NCI-H748 (cell line): Measurements from ENCODE around the gene LRRK2.
"Not testable (repeated sequence)": the region's sequence is repeated elsewhere in the genome, so short reads cannot be mapped to it uniquely, and the experiment has no call there.

ENCODE experiments used
- DNase-seq: peaks from one replicate; lab custom pipeline; 2025; ENCODE audit not compliant: unreplicated experiment; lab: John Stamatoyannopoulos, UW

LRRK2 gene

GRCh38 chr12:40211186-40211585, 13.6 kb upstream of the LRRK2 start:
- not testable (repeated sequence) for DNase-seq

DNA sequence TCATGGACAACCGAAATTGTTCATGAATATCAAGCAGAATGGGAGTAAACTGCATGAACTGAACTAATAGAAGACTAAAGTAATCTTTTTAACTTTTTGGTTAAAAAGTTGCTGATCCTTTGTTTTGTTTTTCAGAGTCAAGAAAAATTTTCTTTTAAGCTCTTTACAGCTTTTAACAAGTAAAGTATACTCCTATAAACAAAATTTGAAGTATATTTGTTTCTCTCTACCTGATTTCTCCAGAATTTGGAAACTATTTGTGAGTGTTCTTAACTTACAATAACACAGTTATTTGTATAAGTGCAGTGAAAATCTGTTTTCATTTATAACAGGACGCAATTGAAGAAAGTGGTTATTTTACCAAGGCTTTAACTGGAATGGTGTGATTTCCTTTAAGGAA, 12.2 kb upstream of the LRRK2 start:
- DNase-seq = no peak

- no peak for DNase-seq
These were observed 8.8 kb upstream of the LRRK2 start for GRCh38 chr12:40215982-40216381.

DNA sequence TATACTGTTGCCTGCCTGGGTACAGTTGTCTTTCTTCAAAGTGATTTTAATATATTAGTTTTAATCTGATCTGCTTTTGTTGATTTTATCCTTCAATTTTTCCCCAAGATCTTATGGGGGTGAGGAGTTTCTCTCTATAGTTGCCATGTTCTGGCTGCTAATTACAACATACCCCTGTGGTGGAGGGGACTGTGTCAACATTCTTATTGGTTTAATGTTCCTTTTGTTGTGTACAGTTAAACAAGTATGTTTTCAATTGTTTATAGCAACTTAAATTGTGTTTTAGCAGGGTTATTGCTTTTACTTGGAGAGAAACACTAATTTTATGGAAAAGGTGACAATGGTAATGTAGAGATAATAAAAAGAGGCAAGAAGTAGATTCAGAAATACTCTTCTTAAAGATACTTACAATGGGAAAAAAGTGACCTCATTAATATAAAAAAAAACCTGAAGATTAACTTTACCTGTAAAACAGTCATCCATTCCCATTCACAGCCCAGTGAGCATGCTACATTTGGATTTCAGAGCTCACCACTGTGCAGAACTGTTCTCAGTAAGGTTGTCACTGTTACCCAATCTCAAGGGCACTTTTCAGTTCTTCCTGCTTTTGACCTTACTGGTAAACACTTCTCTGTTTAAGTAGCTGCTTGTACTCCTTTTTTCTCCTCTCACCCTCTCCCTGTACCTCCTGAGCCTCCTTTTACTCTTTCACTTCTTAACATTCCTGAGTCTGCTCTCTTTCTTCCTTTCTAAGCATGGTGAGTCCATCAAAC, 8.1 kb upstream of the LRRK2 start:
- no peak for DNase-seq

DNA sequence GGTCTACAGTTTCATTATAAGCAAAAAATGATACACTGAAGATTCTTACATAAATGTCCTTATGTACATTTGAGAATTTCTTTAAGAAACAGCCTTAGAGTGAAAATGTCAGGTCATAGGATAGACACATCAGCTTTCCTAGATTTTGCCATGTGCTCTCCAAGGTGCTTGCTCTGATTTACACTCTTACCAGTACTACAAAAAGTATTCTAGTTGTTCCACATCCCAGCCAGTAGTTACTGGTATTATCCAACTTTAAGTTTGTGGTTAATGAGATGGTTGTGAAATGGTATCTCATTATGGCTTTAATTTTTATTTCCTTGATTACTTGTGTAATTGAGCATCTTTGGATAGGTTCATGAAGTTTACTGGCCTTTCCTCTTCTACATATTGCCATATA, 5.0 kb upstream of the LRRK2 start:
- DNase-seq = no peak

GRCh38 chr12:40222247-40222646, 2.5 kb upstream of the LRRK2 start:
- no peak for DNase-seq

GRCh38 chr12:40223646-40224045, 1.2 kb upstream of the LRRK2 start:
- no peak for DNase-seq

- DNase-seq = no peak
These were observed 663 bp downstream of the LRRK2 start for GRCh38 chr12:40225337-40225983.

DNA sequence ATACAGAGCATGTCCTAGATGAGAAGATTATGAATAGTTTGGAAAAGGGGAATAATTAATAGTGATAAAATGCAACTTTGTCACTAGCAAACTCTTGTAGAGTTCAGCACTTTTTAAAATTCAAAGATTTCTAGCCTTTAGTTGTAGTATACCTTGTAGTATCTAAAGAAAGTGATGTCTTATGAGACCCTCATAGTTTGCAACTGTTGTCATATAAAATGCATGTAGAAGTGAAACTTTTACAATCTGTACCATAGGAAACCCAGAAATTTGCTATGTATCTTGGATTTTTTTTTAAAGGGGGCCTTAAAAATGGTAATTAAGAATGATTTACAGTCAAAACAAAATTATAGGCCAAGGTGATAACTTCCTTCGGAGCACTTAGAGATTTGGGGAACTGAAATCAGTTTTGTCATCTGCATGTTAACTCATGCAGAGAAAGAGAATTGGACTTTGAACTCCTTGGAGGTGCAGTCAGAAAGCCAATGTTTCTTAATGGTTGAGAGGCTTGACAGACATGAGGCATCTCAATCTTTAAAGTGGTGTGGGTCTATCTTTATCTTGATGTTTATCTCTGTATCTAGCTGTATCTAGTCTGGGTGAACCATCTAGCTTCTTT, 1.3 kb downstream of the LRRK2 start:
- no peak for DNase-seq

DNA sequence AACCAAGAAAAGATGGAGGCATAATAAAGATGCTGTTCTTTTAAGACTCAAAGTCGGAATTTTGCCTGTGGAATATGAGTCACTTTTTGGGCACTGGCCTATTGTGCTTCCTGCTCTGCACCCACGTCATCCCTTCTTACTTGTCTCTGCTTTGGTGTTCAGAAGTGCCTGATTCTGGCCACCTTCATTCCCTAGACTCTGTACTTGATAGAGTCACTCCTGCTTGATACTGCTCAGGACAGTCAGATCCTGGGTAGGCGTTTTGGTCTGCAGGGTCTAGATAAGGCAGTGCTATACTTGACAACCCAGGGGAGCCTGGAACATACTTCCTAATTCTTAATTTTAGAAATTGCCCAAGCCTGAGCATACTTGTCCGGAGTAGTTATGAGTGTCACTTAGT, 1.9 kb downstream of the LRRK2 start:
- DNase-seq = no peak

DNA sequence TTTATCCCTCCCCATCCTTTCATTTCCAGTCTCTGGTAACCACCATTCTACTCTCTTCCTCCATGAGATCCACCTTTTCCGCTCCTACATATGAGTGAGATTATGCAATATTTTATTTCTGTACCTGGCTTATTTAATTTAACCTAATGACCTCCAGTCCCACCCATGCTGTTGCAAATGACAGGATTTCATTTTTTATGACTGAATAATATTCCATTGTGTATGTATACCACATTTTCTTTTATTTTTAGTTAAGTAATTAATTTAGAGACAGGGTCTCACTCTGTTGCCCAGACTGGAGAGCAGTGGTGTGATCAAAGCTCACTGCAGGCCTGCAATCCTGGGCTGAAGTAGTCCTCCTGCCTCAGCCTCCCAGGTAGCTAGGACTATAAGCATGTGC, 2.6 kb downstream of the LRRK2 start:
- no peak for DNase-seq

DNA sequence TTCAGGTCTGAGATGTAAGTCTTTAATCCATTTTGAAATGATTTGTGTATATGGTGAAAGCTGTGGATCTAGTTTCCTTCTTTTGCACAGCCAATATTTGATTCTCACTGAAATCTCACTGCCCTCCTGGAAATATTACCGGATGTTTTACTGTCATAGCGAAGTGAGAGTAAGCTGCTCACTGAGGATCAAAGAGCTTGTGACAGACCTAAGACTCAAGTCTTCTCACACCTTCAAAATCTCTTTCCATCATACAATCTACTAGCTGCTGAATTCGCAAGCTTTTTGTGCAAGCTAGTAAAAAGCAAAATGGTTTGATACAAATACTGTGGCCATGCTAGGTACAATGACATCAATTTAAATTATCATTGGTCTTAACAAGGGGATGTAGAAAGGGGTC, 3.9 kb downstream of the LRRK2 start:
- no peak for DNase-seq

DNA sequence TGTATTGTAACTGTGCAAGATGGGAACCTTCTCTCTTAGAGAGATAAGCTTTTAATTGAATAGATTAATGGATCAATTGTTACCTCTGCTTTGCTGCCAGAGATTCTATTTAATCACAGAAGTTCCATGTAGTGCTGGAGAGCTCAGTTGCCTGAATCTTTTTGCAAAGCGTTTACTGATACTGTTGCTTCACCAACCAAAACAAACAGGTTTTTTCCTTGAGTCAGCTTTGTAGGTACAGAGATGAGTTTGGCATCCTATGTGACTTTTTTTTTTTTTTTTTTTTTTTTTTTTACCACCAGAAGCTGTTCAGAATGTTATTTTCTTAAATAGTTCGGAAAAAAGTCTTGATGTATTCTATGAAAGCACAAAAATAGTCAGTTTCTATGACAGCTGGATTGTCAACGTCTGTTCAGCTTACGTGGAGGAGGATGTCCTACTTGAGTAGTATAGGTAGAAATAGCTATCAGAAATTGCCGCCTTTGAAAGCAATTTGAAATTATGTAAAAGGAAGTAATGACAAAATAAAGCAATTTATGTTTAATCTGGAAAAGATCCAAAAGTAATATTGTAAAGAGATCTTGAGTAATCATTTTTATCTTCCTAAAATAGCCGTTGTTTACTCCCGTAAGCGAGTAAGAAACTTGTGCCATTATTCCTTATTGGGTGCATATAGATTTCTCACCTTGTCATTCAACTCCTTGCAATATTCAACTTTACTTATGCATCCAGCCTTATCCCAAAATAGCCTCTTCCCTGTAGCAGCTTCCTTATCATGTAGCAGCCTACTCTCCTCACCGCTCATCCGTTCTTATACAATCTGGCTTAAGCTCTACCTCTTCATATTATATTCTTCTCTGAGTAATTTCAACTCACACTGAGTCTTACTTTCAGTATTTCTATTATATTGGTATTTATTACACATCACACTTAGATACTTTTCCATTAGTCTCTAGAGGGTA, 5.2 kb downstream of the LRRK2 start:
- no peak for DNase-seq

DNA sequence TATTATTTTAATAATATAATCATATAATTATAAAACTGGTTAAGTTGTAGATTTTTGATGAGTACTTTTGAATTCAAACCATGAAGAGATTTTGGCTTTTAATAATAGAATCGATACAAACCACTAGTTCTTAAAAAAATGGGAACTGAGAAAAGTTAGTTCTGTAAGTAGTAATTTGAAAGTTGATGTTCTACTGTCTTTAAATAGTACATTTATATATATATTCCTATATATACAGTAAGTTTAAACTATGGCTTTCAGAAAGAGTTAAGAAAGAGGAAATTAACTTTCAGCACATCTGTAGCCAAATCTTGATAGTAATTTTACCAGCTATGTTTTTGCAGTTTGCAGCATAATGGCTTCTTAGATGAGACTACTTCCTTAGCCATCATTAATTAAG, 7.8 kb downstream of the LRRK2 start:
- no peak for DNase-seq

- DNase-seq = no peak
These were observed 9.1 kb downstream of the LRRK2 start for GRCh38 chr12:40233741-40234367.

- no peak for DNase-seq
These were observed 11.6 kb downstream of the LRRK2 start for GRCh38 chr12:40236357-40236850.

GRCh38 chr12:40238266-40238902, 13.6 kb downstream of the LRRK2 start:
- DNase-seq = no peak

DNA sequence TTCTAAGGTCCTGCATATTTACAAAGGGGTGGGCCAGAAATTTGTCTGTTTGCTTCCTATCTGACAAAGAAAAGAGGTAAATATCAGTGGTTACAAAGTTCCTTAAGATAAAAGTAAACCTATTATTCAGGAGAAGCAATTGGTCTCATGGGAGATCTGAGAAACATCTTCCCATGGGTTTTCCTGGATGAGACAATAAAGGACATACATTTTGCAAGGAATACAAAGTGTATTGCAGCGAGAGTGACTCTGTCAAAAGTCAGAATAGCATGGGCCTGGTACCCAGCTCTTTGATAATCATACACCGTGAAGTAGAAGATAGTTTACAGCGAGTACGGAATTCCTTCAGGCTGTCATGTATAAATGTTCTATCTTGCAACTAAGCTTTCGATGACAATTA, 14.2 kb downstream of the LRRK2 start:
- DNase-seq = no peak

- no peak for DNase-seq
These were observed 16.0 kb downstream of the LRRK2 start for GRCh38 chr12:40240779-40241178.

DNA sequence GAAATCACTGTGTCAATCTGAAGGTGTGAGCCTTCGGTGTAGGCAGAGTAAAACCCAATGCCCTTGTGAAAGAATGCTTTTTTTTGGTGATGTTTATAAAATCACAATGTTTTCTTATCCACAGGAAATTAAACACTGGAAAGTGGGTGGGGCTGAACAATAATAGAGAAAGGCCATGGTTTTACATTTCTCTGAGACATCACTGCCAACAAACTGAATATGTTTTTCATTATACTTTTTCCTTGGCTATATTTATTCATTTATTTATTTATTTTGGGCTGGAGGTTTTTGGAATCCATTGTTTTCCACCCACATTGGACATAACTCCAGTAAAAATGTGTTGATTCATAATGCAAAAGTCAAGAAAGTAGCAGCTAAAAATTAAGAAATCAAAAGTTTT, 16.9 kb downstream of the LRRK2 start:
- DNase-seq = no peak
